ENCODE measurements around the gene RAD51B. TPM values are rescaled to one million over a fixed set of nuclear protein-coding genes. Genes with fewer than 3 reads are reported as not detected.

The RAD51B gene
- total and polyA plus RNA-seq, 3 donors from 2014 or later = 5.5 to 22.5 (median 19.1) TPM

GRCh38 chr14:67952381-67952780 is 132.8 kb downstream of the RAD51B start:
- 83 to 86% methylated on average over 2 of the region's 2 CpGs for WGBS, 2 donors
- Histone ChIP-seq H3K27ac (no peak overlapping the region), H3K9me3 (no peaks in the 10 kb centered on the region), H3K27me3 (no peaks in the 10 kb centered on the region), H3K4me1 (no peaks in the 10 kb centered on the region), H3K36me3 (ENCODE audit: low read depth, missing control alignments) (no peaks in the 10 kb centered on the region), H3K4me3 (no peak overlapping the region)
- DNase-seq = no peak
- intact Hi-C loops (cut with DNase I; ENCODE audit: low total_unique reads) = no loop called here
- TF ChIP-seq POLR2A (IDR thresholded peaks at IDR 0.05) = no peak
- TF ChIP-seq CTCF (IDR thresholded peaks at IDR 0.05) = no peak

- DNase-seq = no peak
- TF ChIP-seq CTCF (IDR thresholded peaks at IDR 0.05) (no peak), POLR2A (IDR thresholded peaks at IDR 0.05) (no peak)
- Histone ChIP-seq H3K4me3 (no peak overlapping the region), H3K27me3 (no peaks in the 10 kb centered on the region), H3K9me3 (no peaks in the 10 kb centered on the region), H3K4me1 (no peaks in the 10 kb centered on the region), H3K27ac (no peak overlapping the region), H3K36me3 (ENCODE audit: low read depth, missing control alignments) (no peaks in the 10 kb centered on the region)
- intact Hi-C loops (cut with DNase I; ENCODE audit: low total_unique reads) = no loop called here
Observed at GRCh38 chr14:67952786-67953185, 133.2 kb downstream of the RAD51B start.

DNA sequence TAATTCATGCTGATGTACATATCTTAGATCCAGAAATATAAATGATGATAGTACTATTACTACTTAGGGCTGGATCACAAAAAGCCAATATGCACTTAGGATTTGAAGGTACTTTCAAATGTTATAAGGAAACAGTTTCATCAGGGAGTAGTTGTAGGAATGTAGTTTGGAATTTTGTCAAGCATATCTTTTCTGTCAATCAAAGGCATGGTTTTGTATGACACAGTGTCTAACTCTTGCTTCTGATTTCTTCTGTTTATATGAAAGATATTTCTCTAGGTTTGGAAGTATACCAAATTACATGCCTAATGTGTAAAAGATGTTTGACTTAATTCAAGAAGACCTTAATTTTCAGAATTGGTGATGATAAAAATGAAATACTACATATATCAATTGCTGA is 135.7 kb downstream of the RAD51B start:
- Histone ChIP-seq H3K4me3 (no peak overlapping the region), H3K36me3 (ENCODE audit: low read depth, missing control alignments) (no peaks in the 10 kb centered on the region), H3K9me3 (no peaks in the 10 kb centered on the region), H3K4me1 (no peaks in the 10 kb centered on the region), H3K27ac (no peak overlapping the region), H3K27me3 (no peaks in the 10 kb centered on the region)
- TF ChIP-seq CTCF (IDR thresholded peaks at IDR 0.05) (no peak), POLR2A (IDR thresholded peaks at IDR 0.05) (no peak)
- intact Hi-C loops (cut with DNase I; ENCODE audit: low total_unique reads) = no loop called here
- no peak for DNase-seq

DNA sequence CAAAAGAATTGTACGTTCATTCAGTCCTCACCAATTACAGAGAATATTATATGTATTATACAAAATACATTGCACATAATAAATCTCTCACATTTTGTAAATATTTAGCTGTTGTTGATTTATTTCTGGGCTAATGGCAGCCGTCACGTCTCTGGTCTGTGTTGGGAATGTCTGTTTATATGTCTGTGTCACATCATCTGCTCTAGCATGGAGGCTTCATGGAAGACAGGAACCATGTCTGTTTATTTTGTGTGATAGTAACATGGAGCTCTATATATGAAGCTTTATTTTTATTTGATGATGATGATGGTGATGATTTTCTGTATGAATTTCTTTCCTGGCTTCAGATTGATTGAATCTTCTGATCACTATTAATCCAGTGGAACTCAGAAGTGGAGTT is 138.4 kb downstream of the RAD51B start:
- Histone ChIP-seq H3K36me3 (ENCODE audit: low read depth, missing control alignments) (no peaks in the 10 kb centered on the region), H3K4me3 (no peak overlapping the region), H3K4me1 (no peaks in the 10 kb centered on the region), H3K27ac (no peak overlapping the region), H3K27me3 (no peaks in the 10 kb centered on the region), H3K9me3 (no peaks in the 10 kb centered on the region)
- WGBS, 2 donors = 63 to 87% methylated on average over 3 of the region's 3 CpGs
- TF ChIP-seq POLR2A (IDR thresholded peaks at IDR 0.05) (no peak), CTCF (IDR thresholded peaks at IDR 0.05) (no peak)
- no peak for DNase-seq
- intact Hi-C loops (cut with DNase I; ENCODE audit: low total_unique reads) = no loop called here

DNA sequence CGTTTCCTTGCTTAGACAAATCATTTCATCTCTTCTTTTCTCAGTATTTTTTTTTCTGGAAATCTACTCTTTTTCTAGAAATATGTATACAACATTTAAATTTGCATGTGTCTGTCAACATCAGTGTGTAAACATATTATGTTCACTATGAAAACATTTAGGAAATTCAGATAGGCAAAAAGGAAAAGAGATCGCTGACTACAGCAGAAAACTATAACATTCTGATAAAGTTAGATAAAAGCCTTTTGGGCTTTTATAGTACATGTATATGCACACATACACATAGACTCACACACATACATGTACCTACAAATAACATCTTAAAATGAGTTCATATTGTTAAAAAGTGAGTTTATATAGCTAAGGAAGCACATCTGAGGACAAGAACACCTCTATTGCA is 142.1 kb downstream of the RAD51B start:
- no peak overlapping the region for H3K4me3 ChIP-seq
- DNase-seq = no peak
- no peak for TF ChIP-seq POLR2A (IDR thresholded peaks at IDR 0.05)
- no peak for TF ChIP-seq CTCF (IDR thresholded peaks at IDR 0.05)
- 92 to 93% methylated on average over 2 of the region's 2 CpGs for WGBS, 2 donors
- H3K4me1 ChIP-seq = no peaks in the 10 kb centered on the region
- intact Hi-C loops (cut with DNase I; ENCODE audit: low total_unique reads) = no loop called here
- no peak overlapping the region for H3K27ac ChIP-seq
- H3K27me3 ChIP-seq = no peaks in the 10 kb centered on the region
- H3K9me3 ChIP-seq = no peaks in the 10 kb centered on the region
- no peaks in the 10 kb centered on the region for H3K36me3 ChIP-seq (ENCODE audit: low read depth, missing control alignments)
